ENCODE results near the gene SH3GL3.

GRCh38 chr15:83558146-83558545, 111.0 kb downstream of the SH3GL3 start:
- no peak for TF ChIP-seq USF2 (IDR thresholded peaks at IDR 0.05)
- no peak for TF ChIP-seq CTCF (IDR thresholded peaks at IDR 0.05)
- TF ChIP-seq POLR2A (IDR thresholded peaks at IDR 0.05; ENCODE audit: low read length): no peak
- TF ChIP-seq BHLHE40 (IDR thresholded peaks at IDR 0.05; ENCODE audit: low read depth, low read length): no peak
- TF ChIP-seq CBX2 (IDR thresholded peaks at IDR 0.05; ENCODE audit: borderline replicate concordance, low read depth): no peak
- TF ChIP-seq E2F6 (IDR thresholded peaks at IDR 0.05; ENCODE audit: borderline replicate concordance, low read depth): no peak
- no peak for TF ChIP-seq RFX5 (IDR thresholded peaks at IDR 0.05)
- no peak for TF ChIP-seq EP300 (IDR thresholded peaks at IDR 0.05)
- no peak for TF ChIP-seq MAX (IDR thresholded peaks at IDR 0.05)
- no peak for TF ChIP-seq REST (IDR thresholded peaks at IDR 0.05)
- no peak for TF ChIP-seq GATA3 (IDR thresholded peaks at IDR 0.05; ENCODE audit: borderline replicate concordance)
